Measurements from ENCODE around the gene COA7. TPM values are rescaled to one million over a fixed set of nuclear protein-coding genes. Genes with fewer than 3 reads are reported as not detected.
"Not testable (repeated sequence)": the region's sequence is repeated elsewhere in the genome, so short reads cannot be mapped to it uniquely, and the experiment has no call there.

Gene COA7
- total RNA-seq, 2 experiments from 2014 or later, result 7.0 to 26.1 TPM

GRCh38 chr1:52693843-52694242 lies 4.3 kb downstream of the COA7 start:
- ChIA-PET CTCF (ENCODE audit: unreplicated experiment) (no interaction called here), POLR2A (interaction anchor here (0.5 to 1.0 kb wide), 2 partner anchors 38 to 140 kb away, joined by 3 to 4 read pairs; no protein-coding TSS in a partner anchor)
- no peak for DNase-seq (ENCODE audit: low spot score)
- BruUV-seq (replicated peaks), result TSS peak; percentile 39
- no peak overlapping the region for H2AFZ ChIP-seq (ENCODE audit: low read length)
- H4K20me1 ChIP-seq (ENCODE audit: insufficient read depth, low read length), result no peaks in the 10 kb centered on the region
- no peak for TF ChIP-seq CTCF (conservative IDR thresholded peaks at IDR 0.05; ENCODE audit: low read length)
- no peak for TF ChIP-seq EZH2phosphoT487 (IDR thresholded peaks at IDR 0.05; ENCODE audit: borderline replicate concordance, low read depth, low read length)
- peaks cover 9% of the 10 kb centered on the region for H3K4me1 ChIP-seq (ENCODE audit: insufficient read depth, low read length, poor library complexity, severe bottlenecking)
- H3K4me3 ChIP-seq (ENCODE audit: low read depth, low read length, poor library complexity, severe bottlenecking), result no peak overlapping the region
- intact Hi-C loops (cut with micrococcal nuclease; ENCODE audit: unreplicated experiment), result no loop called here
- H3K79me2 ChIP-seq (ENCODE audit: insufficient read depth, low read depth, low read length), result peaks cover 31% of the 10 kb centered on the region; the same call in 1 of the 2 replicates
- peaks cover 56% of the 10 kb centered on the region for H3K36me3 ChIP-seq (ENCODE audit: insufficient read depth, low read length)
- no peaks in the 10 kb centered on the region for H3K9me3 ChIP-seq (ENCODE audit: low read length)
- H3K4me2 ChIP-seq (ENCODE audit: low read length), result no peak overlapping the region
- H3K27ac ChIP-seq (ENCODE audit: low read depth, low read length, poor library complexity, severe bottlenecking), result no peak overlapping the region
- no peaks in the 10 kb centered on the region for H3K9me2 ChIP-seq (ENCODE audit: insufficient read depth, low read length)

- intact Hi-C loops (cut with micrococcal nuclease; ENCODE audit: unreplicated experiment); H3K9me2 ChIP-seq (ENCODE audit: insufficient read depth, low read length); H3K4me1 ChIP-seq (ENCODE audit: insufficient read depth, low read length, poor library complexity, severe bottlenecking); H3K9me3 ChIP-seq (ENCODE audit: low read length); CTCF ChIA-PET (ENCODE audit: unreplicated experiment); BruUV-seq (replicated peaks); DNase-seq (ENCODE audit: low spot score); H4K20me1 ChIP-seq (ENCODE audit: insufficient read depth, low read length); H2AFZ ChIP-seq (ENCODE audit: low read length); H3K4me3 ChIP-seq (ENCODE audit: low read depth, low read length, poor library complexity, severe bottlenecking); H3K4me2 ChIP-seq (ENCODE audit: low read length); H3K27ac ChIP-seq (ENCODE audit: low read depth, low read length, poor library complexity, severe bottlenecking): not testable (repeated sequence)
- peaks cover 60% of the 10 kb centered on the region for H3K36me3 ChIP-seq (ENCODE audit: insufficient read depth, low read length)
- POLR2A ChIA-PET, result interaction anchor here (0.5 kb wide), 1 partner anchor 38 kb away, joined by 4 read pairs; no protein-coding TSS in a partner anchor
- peaks cover 31% of the 10 kb centered on the region; the same call in 1 of the 2 replicates for H3K79me2 ChIP-seq (ENCODE audit: insufficient read depth, low read depth, low read length)
Measured at GRCh38 chr1:52693351-52693750, 4.8 kb downstream of the COA7 start.

GRCh38 chr1:52692697-52693096 lies 5.5 kb downstream of the COA7 start:
- BruUV-seq (replicated peaks), result no TSS peak
- TF ChIP-seq EZH2phosphoT487 (IDR thresholded peaks at IDR 0.05; ENCODE audit: borderline replicate concordance, low read depth, low read length), result no peak
- TF ChIP-seq CTCF (conservative IDR thresholded peaks at IDR 0.05; ENCODE audit: low read length), result no peak
- ChIA-PET CTCF (ENCODE audit: unreplicated experiment) (no interaction called here), POLR2A (interaction anchor here (0.6 kb wide), 2 partner anchors 8 to 54 kb away, joined by 3 to 12 read pairs; no protein-coding TSS in a partner anchor)
- intact Hi-C loops (cut with micrococcal nuclease; ENCODE audit: unreplicated experiment), result no loop called here
- Histone ChIP-seq H3K9me3 (ENCODE audit: low read length) (no peaks in the 10 kb centered on the region), H3K4me3 (ENCODE audit: low read depth, low read length, poor library complexity, severe bottlenecking) (no peak overlapping the region), H3K27ac (ENCODE audit: low read depth, low read length, poor library complexity, severe bottlenecking) (no peak overlapping the region), H4K20me1 (ENCODE audit: insufficient read depth, low read length) (no peaks in the 10 kb centered on the region), H3K4me2 (ENCODE audit: low read length) (no peak overlapping the region), H2AFZ (ENCODE audit: low read length) (no peak overlapping the region), H3K36me3 (ENCODE audit: insufficient read depth, low read length) (peaks cover 66% of the 10 kb centered on the region), H3K79me2 (ENCODE audit: insufficient read depth, low read depth, low read length) (peaks cover 31% of the 10 kb centered on the region; the same call in 1 of the 2 replicates), H3K4me1 (ENCODE audit: insufficient read depth, low read length, poor library complexity, severe bottlenecking) (peaks cover 4% of the 10 kb centered on the region), H3K9me2 (ENCODE audit: insufficient read depth, low read length) (no peaks in the 10 kb centered on the region)
- DNase-seq (ENCODE audit: low spot score), result no peak

Data from OCI-LY7 (cell line).